ENCODE data around the gene NDOR1.

DNA sequence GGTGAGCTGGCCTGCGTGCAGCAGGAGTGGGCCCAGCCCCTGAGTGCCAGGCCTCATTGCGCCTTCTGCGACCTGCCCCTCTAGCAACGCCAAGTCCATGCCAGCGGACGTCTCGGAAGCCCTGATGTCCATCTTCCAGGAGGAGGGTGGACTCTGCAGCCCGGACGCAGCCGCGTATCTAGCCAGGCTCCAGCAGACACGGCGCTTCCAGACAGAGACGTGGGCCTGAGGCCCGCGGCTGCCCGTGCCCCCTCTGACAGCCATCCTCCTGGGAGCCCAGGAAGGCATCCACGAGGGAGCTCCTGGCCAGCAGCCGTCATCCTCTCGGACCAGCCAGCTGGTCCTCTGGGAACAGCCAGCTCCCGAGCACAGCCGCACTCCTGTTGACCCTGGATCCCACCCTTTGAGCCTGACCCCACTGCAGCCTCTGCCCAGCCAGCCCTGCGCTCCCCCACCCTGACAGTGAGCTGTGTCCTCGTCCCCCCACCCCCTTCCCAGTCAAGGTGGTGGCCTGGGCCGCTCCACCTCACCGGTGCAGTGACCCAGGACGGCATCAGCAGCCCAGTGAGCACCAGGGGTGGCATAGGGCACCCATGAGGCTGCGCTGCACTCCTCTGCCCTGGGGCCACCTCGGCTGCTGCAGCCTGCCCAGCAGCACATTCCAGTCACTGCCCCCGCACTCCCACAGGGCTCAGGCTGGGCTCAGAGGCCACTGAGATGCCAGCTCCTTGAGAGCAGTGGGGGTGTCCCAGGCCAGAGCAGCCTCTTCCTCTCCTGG is 10.9 kb downstream of the NDOR1 start:
- TF ChIP-seq POLR2A (IDR thresholded peaks at IDR 0.05) (no peak), CTCF (IDR thresholded peaks at IDR 0.05) (no peak), EP300 (IDR thresholded peaks at IDR 0.05; ENCODE audit: low read depth) (no peak)

Data from transverse colon (tissue), 3 donors.